Calu3 (cell line): Measurements from ENCODE around the gene GTF2A1L. TPM values are rescaled to one million over a fixed set of nuclear protein-coding genes. Genes with fewer than 3 reads are reported as not detected.

Experiments used
- BruUV-seq: library from RNA; stranded (reverse); fragments of 400-500 nt; replicated peaks from 2 replicates; lab custom pipeline; 2021; lab: Mats Ljungman, UMichigan
- CTCF ChIA-PET: fragments of 300-600 bp; sonication (Branson Sonifier 250); formaldehyde crosslinking; loops from one replicate; lab custom pipeline; 2022; ENCODE audit warnings: antibody characterized with exemption; lab: Charles Lee
- DNase-seq: peaks from one replicate; pipeline ENCODE4 v3.0.0; 2022
- H3K27ac Mint-ChIP-seq: one replicate; pipeline ENCODE4 v1.8.0; 2022; ENCODE audit warnings: mixed read lengths; ENCODE audit not compliant: unreplicated experiment
- H3K27me3 Mint-ChIP-seq: one replicate; pipeline ENCODE4 v1.8.0; 2022; ENCODE audit warnings: mixed read lengths; ENCODE audit not compliant: unreplicated experiment
- H3K36me3 Mint-ChIP-seq: one replicate; pipeline ENCODE4 v1.8.0; 2022; ENCODE audit warnings: mild to moderate bottlenecking, moderate library complexity, mixed read lengths; ENCODE audit not compliant: insufficient read depth, unreplicated experiment
- H3K4me1 Mint-ChIP-seq: one replicate; pipeline ENCODE4 v1.8.0; 2022; ENCODE audit warnings: mild to moderate bottlenecking, low read depth, mixed read lengths; ENCODE audit not compliant: unreplicated experiment
- H3K4me3 Mint-ChIP-seq: one replicate; pipeline ENCODE4 v1.8.0; 2022; ENCODE audit warnings: mild to moderate bottlenecking, low read depth, moderate library complexity, mixed read lengths; ENCODE audit not compliant: unreplicated experiment
- H3K9me3 Mint-ChIP-seq: one replicate; pipeline ENCODE4 v1.8.0; 2022; ENCODE audit warnings: low read depth, mixed read lengths; ENCODE audit not compliant: unreplicated experiment
- intact Hi-C: fragments of 100-400 bp; cut with micrococcal nuclease; formaldehyde crosslinking; loops from one replicate; pipeline ENCODE4 v1.10.0; 2022; ENCODE audit not compliant: unreplicated experiment
- total RNA-seq: library from RNA; stranded (reverse); gene quantifications from 2 replicates; pipeline ENCODE4 v1.2.3, GENCODE V29; 2022
- TF ChIP-seq, protein P1 (sequence below): fragments of 200-600 bp; IDR thresholded peaks from one replicate; pipeline ENCODE4 v1.8.0; 2022; ENCODE audit warnings: antibody characterized with exemption; ENCODE audit not compliant: unreplicated experiment

GTF2A1L gene
- total RNA-seq, 1 experiment from 2014 or later: not detected

DNA sequence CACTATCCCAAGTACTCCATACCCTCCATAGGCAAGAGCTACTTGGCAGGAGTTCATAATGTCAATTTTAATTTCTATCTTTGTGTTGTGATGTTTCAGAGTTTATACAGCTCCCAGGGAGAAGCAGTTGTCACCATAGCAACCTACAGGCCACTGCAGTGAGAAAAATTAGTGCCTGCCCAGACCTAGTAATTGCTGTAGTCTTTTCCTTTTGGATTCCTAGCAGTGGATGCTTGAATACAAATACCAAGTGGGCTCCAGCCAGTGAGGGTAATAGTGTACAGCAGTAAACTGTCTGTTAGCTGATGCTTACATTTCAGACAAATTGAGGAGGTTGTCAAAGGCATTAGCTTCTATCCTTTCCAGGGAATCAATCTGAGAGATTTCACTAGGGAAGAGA is 111.2 kb downstream of the GTF2A1L start:
- H3K36me3 Mint-ChIP-seq: no peaks in the 10 kb centered on the region
- H3K9me3 Mint-ChIP-seq: no peaks in the 10 kb centered on the region
- no peak overlapping the region for H3K4me3 Mint-ChIP-seq
- CTCF ChIA-PET: no interaction called here
- no peak overlapping the region for H3K27ac Mint-ChIP-seq
- TF ChIP-seq, protein P1, sequence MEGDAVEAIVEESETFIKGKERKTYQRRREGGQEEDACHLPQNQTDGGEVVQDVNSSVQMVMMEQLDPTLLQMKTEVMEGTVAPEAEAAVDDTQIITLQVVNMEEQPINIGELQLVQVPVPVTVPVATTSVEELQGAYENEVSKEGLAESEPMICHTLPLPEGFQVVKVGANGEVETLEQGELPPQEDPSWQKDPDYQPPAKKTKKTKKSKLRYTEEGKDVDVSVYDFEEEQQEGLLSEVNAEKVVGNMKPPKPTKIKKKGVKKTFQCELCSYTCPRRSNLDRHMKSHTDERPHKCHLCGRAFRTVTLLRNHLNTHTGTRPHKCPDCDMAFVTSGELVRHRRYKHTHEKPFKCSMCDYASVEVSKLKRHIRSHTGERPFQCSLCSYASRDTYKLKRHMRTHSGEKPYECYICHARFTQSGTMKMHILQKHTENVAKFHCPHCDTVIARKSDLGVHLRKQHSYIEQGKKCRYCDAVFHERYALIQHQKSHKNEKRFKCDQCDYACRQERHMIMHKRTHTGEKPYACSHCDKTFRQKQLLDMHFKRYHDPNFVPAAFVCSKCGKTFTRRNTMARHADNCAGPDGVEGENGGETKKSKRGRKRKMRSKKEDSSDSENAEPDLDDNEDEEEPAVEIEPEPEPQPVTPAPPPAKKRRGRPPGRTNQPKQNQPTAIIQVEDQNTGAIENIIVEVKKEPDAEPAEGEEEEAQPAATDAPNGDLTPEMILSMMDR: no peak
- DNase-seq: no peak
- peaks cover under 1% of the 10 kb centered on the region for H3K4me1 Mint-ChIP-seq
- no TSS peak for BruUV-seq
- intact Hi-C loops: no loop called here
- peaks cover 46% of the 10 kb centered on the region for H3K27me3 Mint-ChIP-seq

Other genes with a start within 250 kb of the GTF2A1L start
- 24.7 and 26.4 TPM in 2 replicates for gene PPP1R21, start 177.1 kb upstream of the GTF2A1L start, total RNA-seq
- gene STON1, start 87.7 kb upstream of the GTF2A1L start, total RNA-seq: 0.86 and 1.3 TPM in 2 replicates
- gene LHCGR, start 137.9 kb downstream of the GTF2A1L start, total RNA-seq: not detected in 2 replicates